Gastrocnemius medialis (tissue), 4 donors: ENCODE data around the gene POLR2I. TPM values are rescaled to one million over a fixed set of nuclear protein-coding genes. Genes with fewer than 3 reads are reported as not detected.

ENCODE experiments used
- ATAC-seq, 2 donors: fragments of 150-250 bp; one replicate each; pipeline ENCODE4 v1.9.1; 2016
- DNase-seq, 2 donors: peaks; one replicate each; pipeline ENCODE4 v3.0.0-alpha.2; 2019
- H3K27ac ChIP-seq, 4 donors: fragments of 200-600 bp; sonication (generic); 1 replicate in 1 of 4; 2 replicates in 3 of 4; pipeline ENCODE4 v1.5.1; 2016 to 2018; ENCODE audit warnings: mild to moderate bottlenecking in 2 of 4, moderate library complexity in 1 of 4
- H3K27me3 ChIP-seq, 3 donors: fragments of 200-600 bp; sonication (generic) in 2 of 3; 1 replicate in 1 of 3; 2 replicates in 2 of 3; pipeline versions ENCODE4 v1.5.1 to v1.6.0; 2016 to 2019; ENCODE audit warnings: mild to moderate bottlenecking in 1 of 3, moderate library complexity in 1 of 3
- H3K36me3 ChIP-seq, 2 donors: fragments of 200-600 bp; sonication (generic) in 1 of 2; one replicate each; pipeline ENCODE4 v1.5.1; 2017 to 2018
- H3K4me1 ChIP-seq, 2 donors: fragments of 200-600 bp; sonication (generic) in 1 of 2; one replicate each; pipeline ENCODE4 v1.5.1; 2016 to 2017; ENCODE audit warnings: mild to moderate bottlenecking in 2 of 2
- H3K4me3 ChIP-seq, 4 donors: fragments of 200-600 bp; sonication (generic) in 3 of 4; 1 replicate in 1 of 4; 2 replicates in 3 of 4; pipeline ENCODE4 v1.5.1; 2016 to 2019; ENCODE audit warnings: mild to moderate bottlenecking in 2 of 4
- H3K9me3 ChIP-seq, 3 donors: fragments of 200-600 bp; sonication (generic) in 2 of 3; 1 replicate in 1 of 3; 2 replicates in 2 of 3; pipeline ENCODE4 v1.5.1; 2016 to 2019
- CTCF ChIP-seq, 5 experiments: fragments of 450-650 bp in 3 of 5; fragments of 200-600 bp in 2 of 5; sonication (generic) in 2 of 5; IDR thresholded peaks in 4 of 5; conservative IDR thresholded peaks in 1 of 5; 1 replicate in 4 of 5; 2 replicates in 1 of 5; pipeline ENCODE4 v1.5.1; 2016 to 2019; ENCODE audit warnings: antibody characterized with exemption in 5 of 5, mild to moderate bottlenecking in 3 of 5, moderate library complexity in 3 of 5
- POLR2A ChIP-seq, 2 donors: fragments of 450-650 bp; IDR thresholded peaks; one replicate each; pipeline ENCODE4 v1.6.1; 2017; ENCODE audit warnings: antibody characterized with exemption in 2 of 2, mild to moderate bottlenecking in 2 of 2, moderate library complexity in 2 of 2
- in situ Hi-C, 4 donors: fragments of 200-750 bp; cut with MboI; loops; one replicate each; pipeline versions ENCODE4 v1.15.0 to v1.8.0; 2017; ENCODE audit warnings: low sequenced_read_pairs in 4 of 4
- intact Hi-C: fragments of 100-400 bp; cut with DNase I; formaldehyde crosslinking; loops from one replicate; pipeline ENCODE4 v1.15.1; 2023; ENCODE audit warnings: low total_unique reads
- total RNA-seq, 4 donors: library from RNA; depleted of rRNA; stranded (reverse); fragments of >200 nt; gene quantifications; one replicate each; pipeline versions ENCODE4 v1.1.0 to v1.2.3, GENCODE V29; 2016

POLR2I gene
- total RNA-seq, 4 donors from 2014 or later = 61.0 to 88.7 (median 79.4) TPM

- Histone ChIP-seq H3K4me1 (peaks cover 24 to 29% of the 10 kb centered on the region in 2 donors), H3K9me3 (no peaks in the 10 kb centered on the region), H3K27me3 (no peaks in the 10 kb centered on the region), H3K4me3 (peak within 1 kb of the TSS; percentile 80 to 90 (median 90)), H3K27ac (peak within 1 kb of the TSS; percentile 97 to 100 (median 100)), H3K36me3 (peaks cover 0 to 30% of the 10 kb centered on the region in 2 donors)
- TF ChIP-seq CTCF (IDR thresholded peaks at IDR 0.05 in 4 of 5, conservative IDR thresholded peaks at IDR 0.05 in 1 of 5) (no peak), POLR2A (IDR thresholded peaks at IDR 0.05) (peak; percentile 86 to 87)
- in situ Hi-C loops = no loop called here
- ATAC-seq = peak; percentile 78 to 89
- DNase-seq = peak; percentile 79 to 91
- intact Hi-C loops = loop anchor here (1.0 to 10.0 kb wide), 5 partner anchors 12 to 395 kb away; partner anchors contain the start of genes CAPNS1, HSPB6, PROSER3 and TBCB
Measured at GRCh38 chr19:36152352-36153091, 37.8 kb upstream of the POLR2I start, which contains the start of gene COX7A1. Gene COX7A1 (minus strand): TSS chr19:36152447. CDS start chr19:36152407, 40 bp downstream.

GRCh38 chr19:36152019-36152351, 37.3 kb upstream of the POLR2I start:
- peak in 1 of 2 donors; percentile 12 for ATAC-seq
- no peak for DNase-seq

GRCh38 chr19:36151144-36152018, 36.7 kb upstream of the POLR2I start:
- peaks cover 0 to 42% of the 10 kb centered on the region in 2 donors for H3K36me3 ChIP-seq
- no peaks in the 10 kb centered on the region for H3K27me3 ChIP-seq
- peak overlapping the region; percentile 97 to 100 (median 100) for H3K27ac ChIP-seq
- peak; percentile 57 for ATAC-seq
- in situ Hi-C loops (no loop called here), intact Hi-C loops (loop anchor here (1.0 to 10.0 kb wide), 5 partner anchors 11 to 394 kb away; partner anchors contain the start of genes CAPNS1, HSPB6, PROSER3 and TBCB)
- H3K4me1 ChIP-seq = peaks cover 24 to 29% of the 10 kb centered on the region in 2 donors
- H3K4me3 ChIP-seq = peak overlapping the region; percentile 80 to 90 (median 90)
- no peaks in the 10 kb centered on the region for H3K9me3 ChIP-seq
- no peak for TF ChIP-seq CTCF (IDR thresholded peaks at IDR 0.05 in 4 of 5, conservative IDR thresholded peaks at IDR 0.05 in 1 of 5)
- peak; percentile 73 to 81 for TF ChIP-seq POLR2A (IDR thresholded peaks at IDR 0.05)
- peak; percentile 56 to 79 for DNase-seq

More at GRCh38 chr19:36152019-36152351, 37.3 kb upstream of the POLR2I start:
- Histone ChIP-seq H3K27ac (peak overlapping the region; percentile 97 to 100 (median 100)), H3K27me3 (no peaks in the 10 kb centered on the region), H3K9me3 (no peaks in the 10 kb centered on the region), H3K36me3 (peaks cover 0 to 36% of the 10 kb centered on the region in 2 donors), H3K4me1 (peaks cover 24 to 29% of the 10 kb centered on the region in 2 donors), H3K4me3 (peak overlapping the region; percentile 80 to 90 (median 90))
- in situ Hi-C loops = no loop called here
- intact Hi-C loops = loop anchor here (1.0 to 10.0 kb wide), 5 partner anchors 12 to 395 kb away; partner anchors contain the start of genes CAPNS1, HSPB6, PROSER3 and TBCB
- no peak for TF ChIP-seq POLR2A (IDR thresholded peaks at IDR 0.05)
- no peak for TF ChIP-seq CTCF (IDR thresholded peaks at IDR 0.05 in 4 of 5, conservative IDR thresholded peaks at IDR 0.05 in 1 of 5)

- intact Hi-C loops = loop anchor here (5.0 to 10.0 kb wide), 3 partner anchors 33 to 393 kb away; partner anchors contain the start of genes HSPB6, PROSER3, TBCB and ZNF146
- Histone ChIP-seq H3K36me3 (peaks cover 6 to 50% of the 10 kb centered on the region in 2 donors), H3K27me3 (no peaks in the 10 kb centered on the region), H3K4me1 (peaks cover 24 to 29% of the 10 kb centered on the region in 2 donors), H3K9me3 (no peaks in the 10 kb centered on the region), H3K27ac (peak overlapping the region; percentile 97 to 100 (median 100)), H3K4me3 (peak overlapping the region; percentile 80 to 90 (median 90))
- DNase-seq = no peak
- ATAC-seq = no peak
- in situ Hi-C loops = no loop called here
- TF ChIP-seq CTCF (IDR thresholded peaks at IDR 0.05 in 4 of 5, conservative IDR thresholded peaks at IDR 0.05 in 1 of 5) = no peak
- TF ChIP-seq POLR2A (IDR thresholded peaks at IDR 0.05) = no peak
Measured at GRCh38 chr19:36150586-36150985, 35.9 kb upstream of the POLR2I start.
